NCI-H345 treated with DMSO at 0.1 percent for 48 hours (cell line): ENCODE results near the gene DPYD.

Experiments
- DNase-seq: peaks from one replicate; lab custom pipeline; 2025; ENCODE audit not compliant: unreplicated experiment; lab: John Stamatoyannopoulos, UW

Gene DPYD

DNA sequence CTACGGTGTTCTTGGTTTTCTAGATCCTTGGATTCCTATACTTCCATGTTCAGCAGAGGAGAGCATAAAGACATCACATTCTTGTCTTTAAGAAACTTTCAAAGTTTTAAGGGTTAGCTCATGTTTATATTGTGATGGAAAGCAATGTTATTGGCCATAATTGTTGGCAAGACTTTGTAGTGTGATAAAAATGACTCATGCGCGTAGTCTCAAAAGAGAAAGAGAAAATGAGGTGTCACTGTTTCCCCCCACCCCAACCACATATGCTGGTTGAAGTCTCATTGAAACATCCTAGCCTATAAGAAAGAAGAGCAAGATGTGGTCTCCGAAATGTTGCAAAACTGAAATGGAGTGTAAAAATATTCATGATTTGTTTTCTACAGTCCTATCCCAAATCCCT lies 850.5 kb downstream of the DPYD start:
- no peak for DNase-seq

DNA sequence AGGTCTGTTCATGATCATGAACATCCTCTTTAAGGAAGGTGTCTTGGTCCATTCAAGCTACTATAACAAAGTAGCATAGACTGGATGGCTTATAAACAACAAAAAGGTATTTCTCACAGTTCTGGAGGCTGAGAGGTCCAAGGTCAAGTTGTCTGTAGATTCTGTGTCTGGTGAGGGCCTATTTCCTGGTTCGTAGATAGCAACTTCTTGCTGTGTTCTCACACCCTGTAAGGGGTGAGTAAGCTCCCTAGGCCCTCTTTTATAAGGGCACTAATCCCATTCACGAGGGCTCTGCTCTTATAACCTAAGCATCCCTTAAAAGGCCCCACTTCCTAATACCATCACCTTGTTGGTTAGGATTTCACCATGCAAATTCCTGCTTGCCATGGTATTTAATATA lies 851.5 kb downstream of the DPYD start:
- DNase-seq: no peak

GRCh38 chr1:97066860-97067259 lies 854.0 kb downstream of the DPYD start:
- no peak for DNase-seq

DNA sequence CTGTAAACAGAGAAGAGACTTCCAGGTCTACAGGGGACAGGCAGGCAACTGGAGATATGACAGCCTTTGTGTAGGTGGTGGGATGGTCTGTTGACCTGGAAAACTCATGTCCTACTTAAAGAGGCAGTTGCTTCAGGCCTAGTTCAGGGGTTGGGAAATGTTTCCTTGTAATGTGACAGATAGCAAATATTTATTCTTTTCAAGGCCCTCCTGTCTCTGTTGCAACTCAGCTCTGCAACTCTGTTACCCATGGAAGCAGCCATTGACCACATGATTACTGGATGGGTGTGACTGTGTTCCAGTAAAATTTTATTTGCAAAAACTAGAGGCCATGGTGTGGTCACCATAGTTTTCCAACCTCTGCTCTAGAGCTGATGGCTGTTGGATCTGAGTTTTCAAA lies 857.3 kb downstream of the DPYD start:
- DNase-seq: no peak

DNA sequence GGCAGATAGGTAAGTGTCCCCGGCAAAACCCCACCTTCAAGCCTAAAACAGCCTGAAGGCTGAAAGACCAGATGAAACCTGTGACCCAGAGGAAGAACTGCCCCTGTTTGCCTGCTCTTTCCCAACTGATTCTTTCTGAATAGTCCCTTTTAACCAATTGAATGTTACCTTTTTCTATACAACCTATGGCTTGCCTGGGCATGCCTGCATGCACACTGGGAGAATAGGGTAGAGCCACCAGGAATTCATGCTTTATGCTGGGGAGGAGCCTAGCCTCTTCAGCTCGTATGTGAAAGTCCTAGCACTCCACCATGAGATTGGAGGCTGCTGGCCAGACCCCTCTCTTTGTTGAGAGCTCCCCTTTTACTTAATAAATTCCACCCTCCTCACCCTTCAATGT lies 859.2 kb downstream of the DPYD start:
- no peak for DNase-seq

GRCh38 chr1:97056386-97056785 lies 864.4 kb downstream of the DPYD start:
- DNase-seq: no peak

GRCh38 chr1:97053268-97053667 lies 867.6 kb downstream of the DPYD start:
- DNase-seq: no peak

- no peak for DNase-seq
Measured at GRCh38 chr1:97051823-97052222, 869.0 kb downstream of the DPYD start.

GRCh38 chr1:97050506-97050905 lies 870.3 kb downstream of the DPYD start:
- DNase-seq: no peak

GRCh38 chr1:97047421-97047793 lies 873.4 kb downstream of the DPYD start:
- DNase-seq: no peak

DNA sequence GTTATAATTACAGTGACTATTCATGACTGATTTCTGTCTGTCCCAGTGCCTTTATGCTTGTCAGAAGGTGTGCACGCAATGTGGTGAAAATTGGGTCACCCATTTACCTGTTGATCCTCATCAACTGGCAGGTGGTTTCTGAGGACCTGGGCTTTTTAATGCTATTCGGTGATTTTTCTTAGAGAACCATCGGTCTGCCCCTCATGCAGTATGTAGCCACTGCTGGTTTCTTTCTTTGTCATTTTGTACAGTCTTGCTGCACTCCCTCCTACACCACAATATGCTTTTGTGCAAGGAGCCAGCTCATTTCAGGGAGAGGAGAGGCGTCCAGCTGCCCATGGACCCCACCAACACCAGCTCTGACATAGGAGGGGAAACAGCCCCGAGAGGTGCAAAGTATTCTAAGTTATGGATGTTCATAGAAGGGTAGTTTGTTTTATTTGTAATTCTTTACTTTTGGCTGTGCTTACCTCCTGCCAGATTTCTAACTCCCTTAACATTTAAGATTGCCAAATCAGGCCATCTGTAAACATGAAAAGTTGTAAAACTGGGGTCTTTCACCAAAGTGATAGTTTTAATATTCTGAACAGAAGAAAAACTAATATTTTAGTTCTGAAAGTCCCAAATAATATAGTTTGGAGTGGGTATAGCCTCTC lies 873.9 kb downstream of the DPYD start:
- no peak for DNase-seq

- no peak for DNase-seq
Measured at GRCh38 chr1:97044159-97044760, 876.6 kb downstream of the DPYD start.

DNA sequence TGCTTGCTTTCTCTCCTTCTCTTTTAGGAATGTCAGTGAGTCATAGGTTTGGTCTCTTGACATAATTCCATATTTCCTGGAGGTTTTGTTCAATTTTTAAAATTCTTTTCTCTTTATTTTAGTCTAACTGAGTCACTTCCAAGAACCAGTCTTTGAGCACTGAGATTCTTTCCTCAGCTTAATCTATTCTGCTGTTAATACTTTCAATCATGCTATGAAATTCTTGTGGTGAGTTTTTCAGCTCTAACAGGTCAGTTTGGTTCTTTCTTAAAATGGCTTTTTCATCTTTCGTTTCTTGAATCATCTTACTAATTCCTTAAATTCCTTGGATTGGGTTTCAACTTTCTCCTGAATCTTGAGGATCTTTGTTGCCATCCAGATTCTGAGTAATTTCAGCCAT lies 878.3 kb downstream of the DPYD start:
- no peak for DNase-seq

DNA sequence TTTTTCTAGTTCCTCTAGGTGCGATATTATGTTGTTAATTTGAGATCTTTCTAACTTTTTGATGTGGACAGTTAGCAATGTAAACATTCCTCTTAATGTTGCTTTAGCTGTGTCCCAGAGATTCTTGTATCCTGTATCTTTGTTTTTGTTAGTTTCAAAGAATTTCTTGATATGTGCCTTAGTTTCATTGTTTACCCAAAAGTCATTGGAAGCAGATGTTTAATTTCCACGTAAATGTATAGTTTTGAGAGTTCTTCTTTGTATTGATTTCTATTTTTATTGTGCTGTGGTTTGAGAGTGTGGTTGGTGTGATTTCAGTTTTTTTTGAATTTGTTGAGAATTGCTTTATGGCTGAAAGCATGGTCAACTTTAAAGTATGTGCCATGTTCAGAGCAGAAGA lies 879.8 kb downstream of the DPYD start:
- no peak for DNase-seq

DNA sequence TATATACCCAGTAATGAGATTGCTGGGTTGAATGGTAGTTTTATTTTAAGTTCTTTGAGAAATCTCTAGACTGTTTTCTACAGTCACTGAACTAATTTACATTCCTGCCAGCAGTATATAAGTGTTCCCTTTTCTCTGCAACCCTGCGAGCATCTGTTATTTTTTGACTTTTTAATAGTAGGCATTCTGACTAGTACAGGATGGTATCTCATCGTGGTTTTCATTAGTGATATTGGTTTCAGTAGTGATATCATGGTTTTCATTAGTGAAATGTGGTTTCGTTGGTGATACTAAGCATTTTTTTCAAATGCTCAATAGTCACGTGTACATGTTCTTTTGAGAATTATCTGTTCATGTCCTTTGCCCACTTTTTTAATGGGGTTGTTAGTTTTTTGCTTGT lies 882.4 kb downstream of the DPYD start:
- no peak for DNase-seq

DNA sequence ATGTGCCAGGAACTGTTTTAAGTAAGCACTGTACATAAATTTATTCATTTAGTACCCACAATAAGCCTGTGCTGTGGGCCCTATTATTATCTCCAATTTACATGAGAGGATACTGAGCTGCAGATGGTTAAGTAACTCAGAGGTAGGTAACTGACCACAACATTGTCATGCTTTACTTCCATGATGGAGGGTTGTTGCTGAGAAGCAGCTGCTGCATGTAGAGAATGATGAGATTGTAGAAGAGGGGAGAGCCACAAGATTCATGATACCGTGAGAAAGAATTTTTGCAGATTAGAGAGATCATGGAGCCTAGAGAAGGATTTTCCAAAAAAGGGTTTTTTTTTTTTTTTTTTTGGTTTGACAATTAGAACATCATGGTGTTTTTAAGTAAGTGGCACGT lies 886.2 kb downstream of the DPYD start:
- no peak for DNase-seq

- no peak for DNase-seq
Measured at GRCh38 chr1:97033949-97034348, 886.9 kb downstream of the DPYD start.
